Inflammatory macrophage (primary cell): Measurements from ENCODE around the gene AFP.

ENCODE experiments used
- DNase-seq, 2 donors: peaks; one replicate each; pipeline ENCODE4 v3.0.0-alpha.2; 2020 to 2022

AFP gene

GRCh38 chr4:73415807-73416238 lies 20.2 kb upstream of the AFP start:
- DNase-seq, result no peak

- no peak for DNase-seq
Measured at GRCh38 chr4:73416423-73417087, 19.5 kb upstream of the AFP start.

DNA sequence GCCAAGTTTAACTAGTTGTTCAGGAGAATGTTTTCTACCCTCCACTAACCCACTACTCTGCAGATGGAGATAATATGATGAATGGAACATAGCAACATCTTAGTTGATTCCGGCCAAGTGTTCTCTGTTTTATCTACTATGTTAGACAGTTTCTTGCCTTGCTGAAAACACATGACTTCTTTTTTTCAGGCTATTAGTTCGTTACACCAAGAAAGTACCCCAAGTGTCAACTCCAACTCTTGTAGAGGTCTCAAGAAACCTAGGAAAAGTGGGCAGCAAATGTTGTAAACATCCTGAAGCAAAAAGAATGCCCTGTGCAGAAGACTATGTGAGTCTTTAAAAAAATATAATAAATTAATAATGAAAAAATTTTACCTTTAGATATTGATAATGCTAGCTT lies 18.7 kb upstream of the AFP start:
- DNase-seq, result no peak

- DNase-seq, result no peak
Measured at GRCh38 chr4:73417973-73418372, 18.0 kb upstream of the AFP start.

GRCh38 chr4:73418677-73419076 lies 17.3 kb upstream of the AFP start:
- DNase-seq, result no peak

DNA sequence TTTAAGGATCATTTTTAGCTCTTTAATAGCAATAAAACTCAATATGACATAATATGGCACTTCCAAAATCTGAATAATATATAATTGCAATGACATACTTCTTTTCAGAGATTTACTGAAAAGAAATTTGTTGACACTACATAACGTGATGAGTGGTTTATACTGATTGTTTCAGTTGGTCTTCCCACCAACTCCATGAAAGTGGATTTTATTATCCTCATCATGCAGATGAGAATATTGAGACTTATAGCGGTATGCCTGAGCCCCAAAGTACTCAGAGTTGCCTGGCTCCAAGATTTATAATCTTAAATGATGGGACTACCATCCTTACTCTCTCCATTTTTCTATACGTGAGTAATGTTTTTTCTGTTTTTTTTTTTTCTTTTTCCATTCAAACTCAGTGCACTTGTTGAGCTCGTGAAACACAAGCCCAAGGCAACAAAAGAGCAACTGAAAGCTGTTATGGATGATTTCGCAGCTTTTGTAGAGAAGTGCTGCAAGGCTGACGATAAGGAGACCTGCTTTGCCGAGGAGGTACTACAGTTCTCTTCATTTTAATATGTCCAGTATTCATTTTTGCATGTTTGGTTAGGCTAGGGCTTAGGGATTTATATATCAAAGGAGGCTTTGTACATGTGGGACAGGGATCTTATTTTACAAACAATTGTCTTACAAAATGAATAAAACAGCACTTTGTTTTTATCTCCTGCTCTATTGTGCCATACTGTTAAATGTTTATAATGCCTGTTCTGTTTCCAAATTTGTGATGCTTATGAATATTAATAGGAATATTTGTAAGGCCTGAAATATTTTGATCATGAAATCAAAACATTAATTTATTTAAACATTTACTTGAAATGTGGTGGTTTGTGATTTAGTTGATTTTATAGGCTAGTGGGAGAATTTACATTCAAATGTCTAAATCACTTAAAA lies 16.6 kb upstream of the AFP start:
- no peak for DNase-seq

DNA sequence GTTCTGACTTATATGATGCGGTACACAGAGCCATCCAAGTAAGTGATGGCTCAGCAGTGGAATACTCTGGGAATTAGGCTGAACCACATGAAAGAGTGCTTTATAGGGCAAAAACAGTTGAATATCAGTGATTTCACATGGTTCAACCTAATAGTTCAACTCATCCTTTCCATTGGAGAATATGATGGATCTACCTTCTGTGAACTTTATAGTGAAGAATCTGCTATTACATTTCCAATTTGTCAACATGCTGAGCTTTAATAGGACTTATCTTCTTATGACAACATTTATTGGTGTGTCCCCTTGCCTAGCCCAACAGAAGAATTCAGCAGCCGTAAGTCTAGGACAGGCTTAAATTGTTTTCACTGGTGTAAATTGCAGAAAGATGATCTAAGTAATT lies 15.4 kb upstream of the AFP start:
- DNase-seq, result no peak

DNA sequence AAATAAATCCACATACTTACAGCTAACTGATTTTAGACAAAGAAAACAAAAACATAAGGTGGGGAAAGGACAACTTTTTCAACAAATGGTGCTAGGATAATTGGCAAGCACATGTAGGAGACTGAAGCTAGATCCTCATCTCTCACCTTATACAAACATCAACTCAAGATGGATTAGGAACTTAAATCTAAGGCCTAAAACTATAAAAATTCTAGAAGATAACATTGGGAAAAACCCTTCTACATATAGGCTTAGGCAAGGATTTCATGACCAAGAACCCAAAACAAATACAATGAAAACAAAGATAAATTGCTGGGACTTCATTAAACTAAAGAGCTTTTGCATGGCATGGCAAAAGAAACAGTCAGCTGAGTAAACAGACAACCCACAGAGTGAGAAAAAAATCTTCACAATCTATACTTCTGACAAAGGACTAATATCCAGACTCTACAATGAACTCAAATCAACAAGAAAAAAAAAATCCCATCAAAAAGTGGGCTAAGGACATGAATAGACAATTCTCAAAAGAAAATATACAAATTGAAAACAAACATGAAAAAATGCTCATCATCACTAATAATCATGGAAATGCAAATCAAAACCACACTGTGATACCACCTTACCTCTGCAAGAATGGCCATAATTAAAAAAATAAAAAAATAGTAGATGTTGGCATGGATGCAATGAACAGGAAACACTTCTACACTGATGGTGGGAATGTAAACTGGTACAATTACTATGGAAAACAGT lies 14.1 kb upstream of the AFP start:
- no peak for DNase-seq

GRCh38 chr4:73422458-73422752 lies 13.6 kb upstream of the AFP start:
- no peak for DNase-seq

DNA sequence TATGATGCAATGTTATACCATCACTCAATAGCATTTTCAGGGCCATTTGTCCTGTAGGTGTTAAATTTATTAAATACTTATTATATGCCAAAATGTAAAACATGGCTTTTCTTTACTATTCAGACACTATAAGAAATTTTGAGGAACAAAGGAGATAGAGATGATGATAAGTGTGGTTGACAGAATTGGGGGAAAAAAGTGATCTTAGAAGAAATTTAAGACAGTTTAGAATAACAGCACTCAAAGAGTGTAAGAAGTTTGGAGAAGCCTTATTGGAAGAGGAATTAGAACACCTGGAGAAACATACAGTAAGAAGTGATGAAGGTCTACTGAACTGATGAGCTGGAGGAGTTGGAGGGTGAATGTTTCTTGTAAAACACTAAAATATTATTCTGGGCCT lies 12.8 kb upstream of the AFP start:
- DNase-seq, result no peak

DNA sequence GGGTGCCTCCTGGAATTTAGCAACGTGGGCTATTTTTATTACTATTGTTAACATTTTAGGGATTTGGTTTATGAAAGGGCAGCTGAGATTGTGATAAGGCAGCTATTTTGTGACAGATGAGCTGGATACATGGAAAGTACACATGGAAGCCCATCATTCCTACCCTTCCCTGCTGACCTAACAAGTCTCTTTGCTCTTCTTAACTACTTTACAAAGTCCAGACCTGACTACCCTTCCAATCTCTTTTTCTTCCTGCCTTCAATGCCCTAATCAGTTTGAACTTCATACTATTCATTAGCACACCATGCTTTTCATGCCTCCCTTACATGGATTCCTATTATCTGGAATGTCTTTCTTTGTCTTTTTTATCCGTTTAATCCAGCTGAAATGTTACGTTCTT lies 9.4 kb upstream of the AFP start:
- no peak for DNase-seq

GRCh38 chr4:73429118-73429517 lies 6.9 kb upstream of the AFP start:
- no peak for DNase-seq

GRCh38 chr4:73429826-73430587 lies 6.0 kb upstream of the AFP start:
- no peak for DNase-seq

DNA sequence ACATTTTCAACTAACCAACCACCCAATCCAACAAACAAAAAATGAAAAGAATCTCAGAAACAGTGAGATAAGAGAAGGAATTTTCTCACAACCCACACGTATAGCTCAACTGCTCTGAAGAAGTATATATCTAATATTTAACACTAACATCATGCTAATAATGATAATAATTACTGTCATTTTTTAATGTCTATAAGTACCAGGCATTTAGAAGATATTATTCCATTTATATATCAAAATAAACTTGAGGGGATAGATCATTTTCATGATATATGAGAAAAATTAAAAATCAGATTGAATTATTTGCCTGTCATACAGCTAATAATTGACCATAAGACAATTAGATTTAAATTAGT lies 4.2 kb upstream of the AFP start:
- no peak for DNase-seq

DNA sequence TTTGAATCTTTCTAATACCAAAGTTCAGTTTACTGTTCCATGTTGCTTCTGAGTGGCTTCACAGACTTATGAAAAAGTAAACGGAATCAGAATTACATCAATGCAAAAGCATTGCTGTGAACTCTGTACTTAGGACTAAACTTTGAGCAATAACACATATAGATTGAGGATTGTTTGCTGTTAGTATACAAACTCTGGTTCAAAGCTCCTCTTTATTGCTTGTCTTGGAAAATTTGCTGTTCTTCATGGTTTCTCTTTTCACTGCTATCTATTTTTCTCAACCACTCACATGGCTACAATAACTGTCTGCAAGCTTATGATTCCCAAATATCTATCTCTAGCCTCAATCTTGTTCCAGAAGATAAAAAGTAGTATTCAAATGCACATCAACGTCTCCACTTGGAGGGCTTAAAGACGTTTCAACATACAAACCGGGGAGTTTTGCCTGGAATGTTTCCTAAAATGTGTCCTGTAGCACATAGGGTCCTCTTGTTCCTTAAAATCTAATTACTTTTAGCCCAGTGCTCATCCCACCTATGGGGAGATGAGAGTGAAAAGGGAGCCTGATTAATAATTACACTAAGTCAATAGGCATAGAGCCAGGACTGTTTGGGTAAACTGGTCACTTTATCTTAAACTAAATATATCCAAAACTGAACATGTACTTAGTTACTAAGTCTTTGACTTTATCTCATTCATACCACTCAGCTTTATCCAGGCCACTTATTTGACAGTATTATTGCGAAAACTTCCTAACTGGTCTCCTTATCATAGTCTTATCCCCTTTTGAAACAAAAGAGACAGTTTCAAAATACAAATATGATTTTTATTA lies 3.6 kb upstream of the AFP start:
- no peak for DNase-seq

DNA sequence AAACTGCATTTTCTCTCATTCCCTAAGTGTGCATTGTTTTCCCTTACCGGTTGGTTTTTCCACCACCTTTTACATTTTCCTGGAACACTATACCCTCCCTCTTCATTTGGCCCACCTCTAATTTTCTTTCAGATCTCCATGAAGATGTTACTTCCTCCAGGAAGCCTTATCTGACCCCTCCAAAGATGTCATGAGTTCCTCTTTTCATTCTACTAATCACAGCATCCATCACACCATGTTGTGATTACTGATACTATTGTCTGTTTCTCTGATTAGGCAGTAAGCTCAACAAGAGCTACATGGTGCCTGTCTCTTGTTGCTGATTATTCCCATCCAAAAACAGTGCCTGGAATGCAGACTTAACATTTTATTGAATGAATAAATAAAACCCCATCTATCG lies 2.9 kb upstream of the AFP start:
- no peak for DNase-seq

DNA sequence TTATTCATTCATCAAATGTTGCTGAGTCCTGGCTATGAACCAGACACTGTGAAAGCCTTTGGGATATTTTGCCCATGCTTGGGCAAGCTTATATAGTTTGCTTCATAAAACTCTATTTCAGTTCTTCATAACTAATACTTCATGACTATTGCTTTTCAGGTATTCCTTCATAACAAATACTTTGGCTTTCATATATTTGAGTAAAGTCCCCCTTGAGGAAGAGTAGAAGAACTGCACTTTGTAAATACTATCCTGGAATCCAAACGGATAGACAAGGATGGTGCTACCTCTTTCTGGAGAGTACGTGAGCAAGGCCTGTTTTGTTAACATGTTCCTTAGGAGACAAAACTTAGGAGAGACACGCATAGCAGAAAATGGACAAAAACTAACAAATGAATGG lies 1.7 kb upstream of the AFP start:
- DNase-seq, result peak in 1 of 2 donors; percentile 11

DNA sequence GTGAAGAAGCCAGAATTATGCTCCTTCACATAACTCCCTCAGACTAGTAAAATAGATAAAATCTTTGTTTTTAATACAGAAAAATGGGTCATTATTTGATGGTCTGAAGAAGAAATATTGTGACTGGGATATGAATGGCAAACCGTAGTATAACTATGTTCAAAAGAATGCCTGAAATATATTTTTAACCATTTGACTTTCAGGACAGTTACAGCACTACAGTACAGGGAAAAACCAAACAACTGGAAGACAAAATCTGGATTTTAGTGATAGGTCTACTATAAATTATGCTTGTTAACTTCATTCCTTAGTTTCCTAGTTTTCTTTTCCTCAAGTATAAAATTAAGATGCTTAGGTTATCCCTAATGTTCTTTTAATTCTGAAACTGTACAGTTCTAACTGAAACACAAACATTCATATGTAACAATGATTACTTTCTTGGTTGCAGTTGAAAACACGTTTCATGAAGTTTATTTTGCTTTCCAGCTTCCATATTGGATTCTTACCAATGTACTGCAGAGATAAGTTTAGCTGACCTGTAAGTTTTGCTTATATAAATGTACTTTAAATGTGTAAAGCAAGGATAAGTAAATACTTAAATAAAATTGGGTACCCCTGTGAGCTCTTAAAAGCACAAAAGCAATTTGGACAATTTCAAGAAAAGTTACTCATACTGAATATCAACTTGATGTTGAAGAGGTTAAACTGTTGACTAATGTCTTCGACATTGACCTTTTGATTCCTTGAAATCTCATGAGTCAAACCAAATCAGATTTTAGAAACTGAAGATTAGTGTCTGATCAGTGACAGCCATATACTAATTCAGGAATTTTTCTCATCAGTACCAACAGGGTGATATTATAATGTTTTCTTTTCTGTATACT lies 895 bp downstream of the AFP start:
- DNase-seq, result no peak

GRCh38 chr4:73437558-73437956 lies 1.5 kb downstream of the AFP start:
- DNase-seq, result no peak

GRCh38 chr4:73438048-73438447 lies 2.0 kb downstream of the AFP start:
- DNase-seq, result no peak
